Vagina (tissue), 2 donors: ENCODE data around the gene HOXA10. TPM values are rescaled to one million over a fixed set of nuclear protein-coding genes. Genes with fewer than 3 reads are reported as not detected.

ENCODE experiments used
- DNase-seq, 2 donors: peaks; one replicate each; pipeline ENCODE4 v3.0.0-alpha.2; 2017; ENCODE audit errors: extremely low spot score in 2 of 2
- H3K27ac ChIP-seq: fragments of 200-600 bp; sonication (generic); one replicate; pipeline ENCODE4 v1.5.1; 2019
- H3K27me3 ChIP-seq: fragments of 200-600 bp; sonication (generic); one replicate; pipeline ENCODE4 v1.5.1; 2019
- H3K36me3 ChIP-seq, 2 donors: fragments of 200-600 bp; sonication (generic); one replicate each; pipeline ENCODE4 v1.5.1; 2017 to 2019
- H3K4me1 ChIP-seq: fragments of 200-600 bp; sonication (generic); one replicate; pipeline ENCODE4 v1.5.1; 2019
- H3K4me3 ChIP-seq, 2 donors: fragments of 200-600 bp; sonication (generic); 1 replicate in 1 of 2; 2 replicates in 1 of 2; pipeline ENCODE4 v1.5.1; 2016 to 2019
- H3K9me3 ChIP-seq: fragments of 200-600 bp; sonication (generic); one replicate; pipeline ENCODE4 v1.5.1; 2019
- POLR2A ChIP-seq, 2 donors: fragments of 450-650 bp; IDR thresholded peaks; one replicate each; pipeline ENCODE4 v1.6.1; 2017; ENCODE audit warnings: antibody characterized with exemption in 2 of 2, mild to moderate bottlenecking in 2 of 2, moderate library complexity in 2 of 2
- POLR2AphosphoS5 ChIP-seq, 2 donors: sonication (generic); formaldehyde crosslinking; IDR thresholded peaks; one replicate each; pipeline ENCODE4 v1.9.0; 2017; ENCODE audit warnings: antibody characterized with exemption in 2 of 2, mild to moderate bottlenecking in 2 of 2, low read depth in 1 of 2; ENCODE audit not compliant: insufficient read depth in 1 of 2
- intact Hi-C: fragments of 100-400 bp; cut with DNase I; formaldehyde crosslinking; loops from one replicate; pipeline ENCODE4 v1.15.1; 2023
- total RNA-seq: library from RNA; depleted of rRNA; stranded (reverse); fragments of >200 nt; gene quantifications from one replicate; pipeline ENCODE4 v1.2.3, GENCODE V29; 2016
- TF ChIP-seq, protein P1 (sequence below), 3 experiments: fragments of 450-650 bp in 2 of 3; fragments of 200-600 bp in 1 of 3; sonication (generic) in 1 of 3; IDR thresholded peaks; one replicate each; pipeline ENCODE4 v1.5.1; 2017 to 2019; ENCODE audit warnings: antibody characterized with exemption in 3 of 3, mild to moderate bottlenecking in 2 of 3, moderate library complexity in 2 of 3

HOXA10 gene
- total RNA-seq, 1 donor from 2014 or later: 19.2 TPM

DNA sequence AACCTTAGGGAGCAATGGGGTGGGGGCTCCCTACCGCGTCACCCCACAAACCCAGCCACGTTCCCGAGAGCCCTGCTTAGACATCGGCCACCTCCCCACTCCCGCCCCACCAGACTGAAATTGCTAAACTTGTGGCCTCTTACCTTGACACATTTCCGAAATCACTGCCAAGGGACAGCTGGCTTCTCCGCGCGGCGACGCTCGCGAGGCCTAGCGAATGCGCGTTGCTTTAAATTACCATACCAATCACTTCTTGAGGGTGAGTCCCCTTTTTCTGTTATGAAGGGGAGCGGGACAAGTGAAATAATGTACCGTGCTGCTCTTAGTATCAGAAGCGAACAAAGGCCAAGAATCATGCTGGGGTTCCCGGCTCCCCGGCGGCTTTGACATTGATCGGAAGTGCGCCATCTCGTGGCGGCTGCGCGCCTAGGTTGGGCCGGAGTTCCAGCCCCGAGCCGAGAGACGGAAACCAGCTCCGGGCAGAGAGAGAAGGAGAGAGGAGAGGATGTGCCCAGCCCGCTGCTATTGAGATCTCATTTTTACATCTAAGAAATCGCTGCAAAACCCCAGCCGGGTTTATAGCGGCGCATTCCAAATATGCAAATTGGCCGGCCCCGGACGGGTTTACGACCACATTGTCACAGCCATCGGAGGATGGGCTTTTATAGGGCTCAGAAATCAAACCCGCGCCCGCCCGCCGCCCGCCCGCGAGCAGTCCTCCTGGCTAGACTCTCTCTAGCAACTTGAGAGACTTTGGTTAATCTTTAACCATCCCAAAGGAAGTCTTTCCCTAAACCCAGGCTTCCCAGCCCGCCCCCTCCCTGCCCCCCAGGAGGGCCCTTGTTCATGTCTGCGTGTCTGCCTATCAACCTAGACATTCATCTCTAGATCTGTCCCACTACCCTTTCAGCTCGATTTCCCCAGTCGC is 5.6 kb upstream of the HOXA10 start:
- peak; percentile 59 to 85 for TF ChIP-seq POLR2AphosphoS5 (IDR thresholded peaks at IDR 0.05; ENCODE audit: insufficient read depth in 1 of 2, low read depth in 1 of 2)
- peak in 1 of 2 donors; percentile 35 for TF ChIP-seq POLR2A (IDR thresholded peaks at IDR 0.05)
- TF ChIP-seq, protein P1, sequence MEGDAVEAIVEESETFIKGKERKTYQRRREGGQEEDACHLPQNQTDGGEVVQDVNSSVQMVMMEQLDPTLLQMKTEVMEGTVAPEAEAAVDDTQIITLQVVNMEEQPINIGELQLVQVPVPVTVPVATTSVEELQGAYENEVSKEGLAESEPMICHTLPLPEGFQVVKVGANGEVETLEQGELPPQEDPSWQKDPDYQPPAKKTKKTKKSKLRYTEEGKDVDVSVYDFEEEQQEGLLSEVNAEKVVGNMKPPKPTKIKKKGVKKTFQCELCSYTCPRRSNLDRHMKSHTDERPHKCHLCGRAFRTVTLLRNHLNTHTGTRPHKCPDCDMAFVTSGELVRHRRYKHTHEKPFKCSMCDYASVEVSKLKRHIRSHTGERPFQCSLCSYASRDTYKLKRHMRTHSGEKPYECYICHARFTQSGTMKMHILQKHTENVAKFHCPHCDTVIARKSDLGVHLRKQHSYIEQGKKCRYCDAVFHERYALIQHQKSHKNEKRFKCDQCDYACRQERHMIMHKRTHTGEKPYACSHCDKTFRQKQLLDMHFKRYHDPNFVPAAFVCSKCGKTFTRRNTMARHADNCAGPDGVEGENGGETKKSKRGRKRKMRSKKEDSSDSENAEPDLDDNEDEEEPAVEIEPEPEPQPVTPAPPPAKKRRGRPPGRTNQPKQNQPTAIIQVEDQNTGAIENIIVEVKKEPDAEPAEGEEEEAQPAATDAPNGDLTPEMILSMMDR (IDR thresholded peaks at IDR 0.05): peak; percentile 45 to 86 (median 74)
- intact Hi-C loops: no loop called here
- H3K27me3 ChIP-seq: no peaks in the 10 kb centered on the region
- DNase-seq: no peak
- no peaks in the 10 kb centered on the region for H3K9me3 ChIP-seq
- H3K4me3 ChIP-seq: peak overlapping the region; percentile 56 to 64
- H3K36me3 ChIP-seq: no peaks in the 10 kb centered on the region
- peak overlapping the region; percentile 99 for H3K27ac ChIP-seq
- peaks cover 66% of the 10 kb centered on the region for H3K4me1 ChIP-seq

DNA sequence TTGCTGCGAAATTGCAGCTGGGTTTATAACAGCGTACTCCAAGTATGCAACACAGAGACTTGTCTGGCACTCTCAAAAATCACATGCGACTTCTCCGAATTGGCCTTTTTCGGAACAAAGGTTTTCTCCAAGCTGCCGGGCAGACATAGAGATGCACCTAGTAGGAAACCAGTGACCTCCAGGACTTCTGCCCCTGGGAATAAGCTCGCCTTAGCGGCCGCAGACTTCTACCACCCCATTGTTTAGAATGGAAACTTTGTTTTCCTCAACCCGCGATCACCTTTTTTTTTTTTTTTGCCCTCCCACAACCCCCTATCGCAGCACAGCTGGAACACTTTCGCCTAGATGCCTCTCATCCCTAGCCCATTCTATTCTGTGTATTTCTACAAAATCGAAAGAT is 4.9 kb upstream of the HOXA10 start:
- Histone ChIP-seq H3K27ac (peak overlapping the region; percentile 99), H3K9me3 (no peaks in the 10 kb centered on the region), H3K27me3 (no peaks in the 10 kb centered on the region), H3K4me3 (peak overlapping the region; percentile 56 to 64), H3K4me1 (peaks cover 73% of the 10 kb centered on the region), H3K36me3 (no peaks in the 10 kb centered on the region)
- no peak for TF ChIP-seq POLR2AphosphoS5 (IDR thresholded peaks at IDR 0.05; ENCODE audit: insufficient read depth in 1 of 2, low read depth in 1 of 2)
- TF ChIP-seq POLR2A (IDR thresholded peaks at IDR 0.05): no peak
- TF ChIP-seq, protein P1 (IDR thresholded peaks at IDR 0.05): no peak
- intact Hi-C loops: no loop called here
- no peak for DNase-seq

DNA sequence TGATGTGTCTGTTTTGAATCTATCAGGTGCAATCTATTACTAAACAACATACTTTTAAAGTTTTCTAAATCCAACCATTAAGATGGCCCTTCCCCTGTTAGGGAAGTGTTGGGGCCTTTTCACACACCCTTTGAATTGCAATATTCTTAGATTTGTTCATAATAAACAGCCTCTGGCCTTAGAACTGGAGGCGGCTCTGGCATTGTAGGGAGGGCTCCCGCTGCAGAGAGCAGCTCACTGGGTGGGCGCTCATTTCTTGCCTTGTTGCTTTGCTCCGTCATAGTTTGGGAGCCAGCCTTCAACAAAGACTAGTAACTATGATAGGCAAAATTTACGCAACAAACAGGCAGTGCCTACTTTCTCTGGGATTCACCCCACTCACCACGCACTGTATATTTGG is 4.2 kb upstream of the HOXA10 start:
- Histone ChIP-seq H3K27ac (peak overlapping the region; percentile 99), H3K27me3 (no peaks in the 10 kb centered on the region), H3K36me3 (no peaks in the 10 kb centered on the region), H3K9me3 (no peaks in the 10 kb centered on the region), H3K4me1 (peaks cover 68% of the 10 kb centered on the region), H3K4me3 (peak overlapping the region; percentile 56 to 64)
- no peak for DNase-seq
- TF ChIP-seq POLR2AphosphoS5 (IDR thresholded peaks at IDR 0.05; ENCODE audit: insufficient read depth in 1 of 2, low read depth in 1 of 2) (peak in 1 of 2 donors; percentile 7), POLR2A (IDR thresholded peaks at IDR 0.05) (no peak)
- TF ChIP-seq, protein P1 (IDR thresholded peaks at IDR 0.05): no peak
- intact Hi-C loops: no loop called here

DNA sequence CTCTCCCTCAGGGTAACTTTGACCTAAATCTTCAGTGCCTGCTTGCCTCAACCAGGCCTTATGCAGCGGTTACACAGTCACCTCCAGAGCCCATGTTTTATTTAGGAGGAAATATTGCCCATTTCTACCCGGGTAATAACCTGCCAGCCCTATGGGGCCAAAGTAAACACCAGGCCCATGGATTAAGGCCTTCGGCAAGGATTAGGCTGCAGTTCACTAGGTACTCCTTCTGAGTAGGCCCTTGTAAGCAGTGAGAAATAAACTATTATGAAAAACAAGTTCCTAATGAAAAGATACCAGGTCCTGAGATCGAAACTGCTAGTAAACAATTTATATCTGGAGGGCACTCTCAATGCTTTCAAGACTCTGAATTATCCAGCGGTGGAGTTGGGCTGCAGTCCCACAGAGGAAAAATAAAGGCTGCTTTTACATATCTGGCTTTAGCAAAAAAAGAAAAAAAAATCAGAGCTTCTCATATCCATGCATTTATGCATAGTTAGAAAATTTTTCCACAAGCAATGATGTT is 3.7 kb upstream of the HOXA10 start:
- intact Hi-C loops: no loop called here

More for the DNA sequence above, 3.7 kb upstream of the HOXA10 start:
- no peaks in the 10 kb centered on the region for H3K9me3 ChIP-seq
- H3K36me3 ChIP-seq: no peaks in the 10 kb centered on the region
- no peak for DNase-seq
- H3K27me3 ChIP-seq: no peaks in the 10 kb centered on the region
- H3K27ac ChIP-seq: peak overlapping the region; percentile 99
- TF ChIP-seq POLR2AphosphoS5 (IDR thresholded peaks at IDR 0.05; ENCODE audit: insufficient read depth in 1 of 2, low read depth in 1 of 2): no peak
- TF ChIP-seq, protein P1 (IDR thresholded peaks at IDR 0.05): no peak
- no peak for TF ChIP-seq POLR2A (IDR thresholded peaks at IDR 0.05)
- H3K4me1 ChIP-seq: peaks cover 66% of the 10 kb centered on the region
- H3K4me3 ChIP-seq: peak overlapping the region; percentile 56 to 64
